Dermis microvascular lymphatic vessel endothelial cell (primary cell): ENCODE measurements around the gene SDF4. TPM values are rescaled to one million over a fixed set of nuclear protein-coding genes. Genes with fewer than 3 reads are reported as not detected.
"Not testable (repeated sequence)": the region's sequence is repeated elsewhere in the genome, so short reads cannot be mapped to it uniquely, and the experiment has no call there.

Experiments
- DNase-seq, 2 donors: peaks; one replicate each; pipeline versions ENCODE4 v3.0.0 to v3.0.0-alpha.2; 2010; ENCODE audit warnings: low read depth in 2 of 2
- total RNA-seq: library from RNA; depleted of rRNA; stranded (reverse); fragments of >200 nt; gene quantifications from 2 replicates; pipeline ENCODE4 v1.2.1, GENCODE V29; 2014

SDF4 gene
- total RNA-seq, 1 donor from 2014 or later = 70.0 TPM

DNA sequence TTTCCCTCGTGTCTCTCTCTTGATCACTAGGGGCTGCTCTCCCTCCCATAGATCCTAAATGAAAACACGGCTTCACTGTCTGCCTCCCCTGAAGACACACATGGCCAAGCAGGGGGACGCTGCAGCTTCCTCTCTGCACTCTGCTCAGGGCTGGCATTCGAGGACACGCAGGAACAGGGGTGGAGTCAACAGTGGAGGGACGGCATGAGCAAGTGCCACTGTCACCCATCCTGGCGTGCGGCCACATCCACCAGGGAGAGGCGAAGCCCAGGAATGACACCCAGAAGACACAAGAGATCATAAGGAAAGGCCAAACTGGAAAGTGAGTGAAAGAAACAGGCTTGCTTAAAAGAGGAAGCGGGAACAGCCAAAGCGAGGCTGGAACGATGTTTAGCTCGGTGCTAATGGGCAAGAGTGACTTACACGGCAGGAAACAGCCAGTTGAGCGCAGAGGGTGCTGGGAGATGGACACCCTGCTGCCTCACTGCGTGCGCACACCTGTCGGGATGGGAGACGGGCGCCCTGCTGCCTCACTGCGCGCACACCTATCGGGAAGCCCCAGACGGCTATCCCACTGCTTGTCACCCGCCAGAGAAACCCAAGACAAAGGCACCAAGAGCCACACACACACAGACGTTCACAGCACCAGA is 28.3 kb upstream of the SDF4 start:
- no peak for DNase-seq

DNA sequence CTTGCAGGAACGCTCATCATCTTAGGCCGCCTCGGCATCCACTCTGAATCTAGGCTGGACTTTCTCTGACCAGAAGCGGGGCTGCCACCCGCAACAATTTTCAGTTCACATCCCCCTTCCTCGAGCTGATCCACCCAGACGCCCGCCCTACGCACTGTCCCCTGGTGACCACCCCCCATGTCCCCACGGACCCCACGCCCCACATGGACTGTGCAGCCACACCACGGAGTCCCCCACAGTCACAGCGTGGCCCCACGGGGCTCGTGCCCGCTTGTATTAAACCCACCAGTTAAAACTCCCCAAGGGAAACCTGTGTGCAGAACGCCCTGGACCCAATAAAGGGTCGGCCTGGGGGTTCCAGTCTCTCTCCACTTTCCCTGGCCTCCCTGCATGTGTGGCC is 27.7 kb upstream of the SDF4 start:
- DNase-seq = no peak

DNA sequence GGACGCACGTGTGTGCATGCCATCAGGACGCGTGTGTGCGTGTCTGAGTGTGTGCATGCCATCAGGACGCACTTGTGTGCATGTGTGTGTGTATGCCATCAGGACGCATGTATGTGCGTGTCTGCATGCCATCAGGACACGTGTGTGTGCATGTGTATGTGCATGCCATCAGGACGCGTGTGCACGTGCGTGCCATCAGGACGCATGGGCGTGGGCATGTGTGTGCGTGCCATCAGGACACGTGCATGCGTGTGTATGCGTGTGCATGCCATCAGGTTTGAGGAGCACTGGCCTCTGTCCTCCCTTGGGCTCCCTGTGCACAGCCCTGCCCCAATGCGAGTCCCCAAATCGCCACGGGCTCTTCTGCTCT is 27.3 kb upstream of the SDF4 start:
- no peak for DNase-seq

DNA sequence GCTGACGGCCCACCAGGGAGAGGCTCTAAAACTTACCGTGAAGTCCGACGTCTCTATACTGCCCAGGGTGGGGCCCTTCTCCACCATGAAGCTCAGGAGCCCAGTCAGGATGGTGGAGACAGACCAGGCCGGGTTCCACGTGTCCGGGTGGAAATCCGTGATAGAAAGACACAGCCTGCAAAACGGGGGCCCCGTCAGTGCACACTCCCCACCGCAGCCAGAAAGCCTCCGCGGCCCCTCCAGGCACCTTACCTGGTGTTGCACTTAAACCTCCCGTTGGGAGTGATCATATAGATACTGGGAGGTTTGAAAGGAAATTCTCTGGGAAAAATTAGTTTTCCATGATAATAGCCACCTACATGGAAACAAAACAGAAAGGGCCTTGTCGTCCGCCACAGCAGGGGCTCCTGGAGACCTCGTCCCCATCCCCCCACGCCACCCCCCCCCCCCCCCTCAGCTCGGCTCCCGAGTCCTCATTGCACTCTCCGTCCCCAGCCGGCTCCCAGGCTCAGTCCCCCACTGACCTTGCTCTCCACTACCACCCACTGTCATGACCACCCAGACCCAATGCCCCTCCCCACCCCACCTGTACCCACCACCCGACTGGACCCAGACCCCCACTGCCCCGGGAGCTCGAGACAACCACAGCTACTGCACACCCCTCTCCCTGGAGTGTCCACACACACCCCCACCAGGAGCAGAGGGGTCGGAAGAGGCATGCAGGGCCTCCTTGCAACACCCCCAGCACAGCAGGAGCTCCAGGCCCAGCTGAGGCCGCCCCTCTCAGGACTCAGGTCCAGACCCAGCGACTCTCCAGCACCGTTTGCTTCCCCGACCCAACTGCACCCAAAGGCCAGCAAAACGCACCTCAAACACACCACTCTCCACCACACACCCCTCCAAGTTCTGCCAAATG is 25.4 kb upstream of the SDF4 start:
- no peak for DNase-seq

DNA sequence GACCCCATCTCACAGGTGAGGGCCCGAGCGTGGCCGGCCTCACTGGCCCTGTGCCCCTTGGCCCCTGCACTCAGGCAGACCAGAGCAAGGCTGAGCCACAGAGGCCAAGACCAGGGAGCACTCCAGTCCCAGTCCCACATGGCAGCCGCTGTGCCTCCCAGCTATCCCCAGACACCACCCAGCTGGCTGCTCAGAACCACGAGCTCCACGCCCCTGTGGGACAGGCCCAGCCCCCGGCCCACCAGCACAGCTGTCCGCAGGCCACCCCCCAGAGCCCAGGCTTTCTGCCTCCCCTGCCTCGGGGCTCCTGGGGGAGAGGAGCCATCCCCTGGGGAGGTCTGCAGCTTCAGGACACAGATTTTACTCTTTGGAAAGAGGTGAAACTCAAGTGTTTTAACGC is 23.8 kb upstream of the SDF4 start:
- no peak for DNase-seq

DNA sequence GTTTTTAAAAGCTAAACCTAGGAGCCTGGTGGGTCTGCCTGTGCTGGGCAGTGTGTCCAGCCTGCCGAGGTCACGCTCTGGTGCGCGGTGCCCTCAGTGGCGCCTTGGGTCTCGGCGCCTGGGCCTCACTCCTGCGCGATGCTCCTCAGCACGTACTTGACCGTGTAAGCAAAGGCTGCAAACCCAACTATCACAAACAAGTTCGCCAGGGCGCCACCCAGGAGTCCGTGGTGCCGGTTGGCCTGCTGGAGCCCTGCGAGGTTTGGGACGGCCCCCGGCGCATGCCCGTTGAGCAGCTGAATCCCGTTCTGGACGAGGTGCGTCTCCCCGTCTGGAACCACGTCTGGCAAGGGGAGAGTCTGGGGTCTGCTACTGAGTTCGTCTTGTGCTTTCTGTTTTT is 23.3 kb upstream of the SDF4 start:
- no peak for DNase-seq

DNA sequence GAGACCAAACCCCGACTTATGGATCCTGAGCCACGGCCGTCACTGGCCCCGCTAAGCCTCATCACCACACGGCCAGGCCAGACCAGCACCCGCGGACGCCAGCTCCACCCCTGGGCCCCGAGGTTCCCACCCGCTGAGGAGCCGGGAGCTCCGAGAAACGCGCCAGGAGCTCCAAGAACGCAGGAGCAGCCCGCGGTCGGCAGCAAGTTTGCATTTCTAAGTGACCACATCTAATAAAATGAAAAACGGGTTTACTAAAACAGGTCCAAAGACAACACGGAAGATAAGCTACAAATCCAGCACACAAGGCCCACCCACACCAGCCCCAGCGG is 22.8 kb upstream of the SDF4 start:
- no peak for DNase-seq

DNA sequence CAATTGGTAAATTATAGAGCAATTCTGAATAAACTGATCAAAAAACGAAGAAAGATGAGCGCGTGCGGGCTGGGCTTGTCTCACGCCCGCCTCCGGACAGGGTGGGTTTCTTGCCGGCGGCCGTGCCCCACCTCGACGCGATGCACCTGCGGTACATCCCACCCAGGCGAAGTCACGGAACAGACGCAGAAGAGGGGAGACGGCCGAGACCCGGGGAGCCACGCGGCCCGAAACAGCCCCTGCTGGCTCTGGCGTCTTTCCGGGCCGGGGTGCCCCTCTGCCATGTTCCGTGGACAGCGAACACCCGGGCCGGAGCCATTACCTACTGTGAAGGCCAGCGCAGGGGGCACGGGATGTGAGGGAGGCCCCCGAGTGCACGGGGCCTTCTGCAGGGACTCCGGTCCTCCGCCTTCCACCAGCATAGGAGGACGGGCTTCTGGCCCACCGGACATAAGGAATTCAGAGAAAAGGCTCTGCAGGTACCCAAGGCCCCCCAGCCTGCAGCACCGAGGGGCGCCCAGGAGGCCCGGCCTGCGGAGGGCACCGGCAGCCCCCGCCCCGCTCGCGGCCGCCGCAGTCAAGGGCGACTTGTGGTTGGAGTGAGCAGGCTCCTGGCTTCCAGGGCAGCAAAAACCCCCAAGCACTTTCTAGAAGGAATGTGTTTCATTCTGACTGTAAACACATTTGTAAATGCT is 22.3 kb upstream of the SDF4 start:
- no peak for DNase-seq

DNA sequence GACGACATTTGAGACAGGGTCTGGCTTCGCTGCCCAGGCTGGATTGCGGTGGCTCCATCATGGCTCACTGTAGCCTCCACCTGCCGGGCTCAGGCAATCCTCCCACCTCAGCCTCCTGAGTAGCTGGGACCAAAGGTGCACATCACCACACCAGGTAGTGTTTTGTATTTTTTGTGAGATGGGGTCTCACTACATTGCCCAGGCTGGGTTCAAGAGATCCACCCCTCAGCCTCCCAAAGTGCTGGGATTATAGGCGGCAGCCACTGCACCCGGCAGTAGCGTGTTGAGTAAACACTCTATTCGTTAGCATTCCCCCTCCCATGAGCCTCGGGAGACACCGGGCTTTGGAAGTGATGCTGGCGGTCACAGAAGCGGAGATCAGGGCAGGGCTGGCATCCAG is 21.5 kb upstream of the SDF4 start:
- no peak for DNase-seq

DNA sequence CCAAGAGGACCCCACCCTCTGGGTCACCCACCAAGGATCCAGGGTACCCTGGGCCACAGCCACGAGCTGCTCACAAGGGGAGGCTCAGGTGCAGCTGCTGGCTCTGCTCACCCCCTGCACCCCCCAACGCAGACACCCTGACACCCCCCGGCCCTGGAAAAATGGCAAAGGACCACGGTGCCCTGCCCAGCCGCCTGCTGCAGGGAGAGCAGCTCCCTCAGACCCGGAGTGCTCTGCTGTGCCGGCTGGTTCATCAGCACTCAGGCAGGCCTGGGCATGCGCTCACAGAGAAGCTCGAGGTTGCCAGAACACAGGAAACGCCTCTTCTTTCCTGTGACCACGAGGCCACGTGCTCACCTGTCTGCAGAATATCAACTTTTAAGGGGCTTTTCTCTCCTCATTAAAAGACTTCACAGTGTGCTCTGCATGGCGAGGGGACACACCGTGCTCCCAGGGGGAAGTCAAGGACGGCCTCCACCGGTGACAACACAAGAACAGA is 19.0 kb upstream of the SDF4 start:
- peak; percentile 43 to 46 for DNase-seq

DNA sequence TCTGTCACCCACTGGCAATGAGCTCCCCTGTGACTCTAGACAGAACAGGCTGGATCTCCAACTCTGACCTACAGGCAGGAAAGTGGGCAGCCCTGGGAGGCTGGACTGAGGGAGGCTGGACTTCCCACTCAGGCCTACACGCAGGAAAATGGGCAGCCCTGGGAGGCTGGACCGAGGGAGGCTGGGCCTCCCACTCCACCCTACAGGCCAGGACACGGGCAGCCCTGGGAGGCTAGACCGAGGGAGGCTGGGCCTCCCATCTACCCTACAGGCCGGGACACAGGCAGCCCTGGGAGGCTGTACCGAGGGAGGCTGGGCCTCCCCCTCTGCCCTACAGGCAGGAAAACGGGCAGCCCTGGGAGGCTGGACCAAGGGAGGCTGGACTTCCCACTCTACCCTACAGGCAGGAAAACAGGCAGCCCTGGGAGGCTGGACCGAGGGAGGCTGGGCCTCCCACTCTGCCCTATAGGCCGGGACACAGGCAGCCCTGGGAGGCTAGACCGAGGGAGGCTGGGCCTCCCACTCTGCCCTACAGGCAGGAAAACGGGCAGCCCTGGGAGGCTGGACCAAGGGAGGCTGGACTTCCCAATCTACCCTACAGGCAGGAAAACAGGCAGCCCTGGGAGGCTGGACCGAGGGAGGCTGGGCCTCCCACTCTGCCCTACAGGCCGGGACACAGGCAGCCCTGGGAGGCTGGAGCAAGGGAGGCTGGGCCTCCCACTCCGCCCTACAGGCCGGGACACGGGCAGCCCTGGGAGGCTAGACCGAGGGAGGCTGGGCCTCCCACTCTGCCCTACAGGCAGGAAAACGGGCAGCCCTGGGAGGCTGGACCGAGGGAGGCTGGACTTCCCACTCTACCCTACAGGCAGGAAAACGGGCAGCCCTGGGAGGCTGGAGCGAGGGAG is 16.5 kb upstream of the SDF4 start:
- DNase-seq = not testable (repeated sequence)

DNA sequence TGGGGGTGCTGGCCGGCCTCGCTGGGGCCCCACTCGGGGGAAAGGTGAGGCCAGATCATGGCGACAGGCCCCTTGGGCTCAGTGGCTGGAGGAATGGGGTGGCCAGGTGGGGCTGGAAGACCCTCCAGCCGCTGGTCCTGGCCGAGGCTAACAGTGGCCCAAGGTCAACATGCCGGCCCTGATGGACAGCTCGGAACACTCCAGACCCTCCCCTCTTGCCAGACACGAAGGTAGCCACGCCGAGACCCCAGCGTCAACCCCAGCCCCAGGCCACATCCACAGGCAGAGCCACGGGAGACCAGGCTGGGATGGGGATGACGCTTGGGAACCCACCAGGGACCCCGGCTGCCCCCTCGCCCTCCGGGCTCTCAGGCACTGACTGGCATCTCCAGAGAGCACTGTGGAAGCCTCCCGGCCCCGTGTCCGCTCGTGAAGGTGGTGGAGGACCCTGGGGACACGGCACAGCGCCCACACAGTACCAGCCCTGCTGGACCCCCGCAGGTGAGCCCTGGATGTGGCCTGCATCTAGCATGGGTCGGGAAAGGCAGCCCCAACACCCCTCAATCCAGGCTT is 15.6 kb upstream of the SDF4 start:
- DNase-seq = no peak

DNA sequence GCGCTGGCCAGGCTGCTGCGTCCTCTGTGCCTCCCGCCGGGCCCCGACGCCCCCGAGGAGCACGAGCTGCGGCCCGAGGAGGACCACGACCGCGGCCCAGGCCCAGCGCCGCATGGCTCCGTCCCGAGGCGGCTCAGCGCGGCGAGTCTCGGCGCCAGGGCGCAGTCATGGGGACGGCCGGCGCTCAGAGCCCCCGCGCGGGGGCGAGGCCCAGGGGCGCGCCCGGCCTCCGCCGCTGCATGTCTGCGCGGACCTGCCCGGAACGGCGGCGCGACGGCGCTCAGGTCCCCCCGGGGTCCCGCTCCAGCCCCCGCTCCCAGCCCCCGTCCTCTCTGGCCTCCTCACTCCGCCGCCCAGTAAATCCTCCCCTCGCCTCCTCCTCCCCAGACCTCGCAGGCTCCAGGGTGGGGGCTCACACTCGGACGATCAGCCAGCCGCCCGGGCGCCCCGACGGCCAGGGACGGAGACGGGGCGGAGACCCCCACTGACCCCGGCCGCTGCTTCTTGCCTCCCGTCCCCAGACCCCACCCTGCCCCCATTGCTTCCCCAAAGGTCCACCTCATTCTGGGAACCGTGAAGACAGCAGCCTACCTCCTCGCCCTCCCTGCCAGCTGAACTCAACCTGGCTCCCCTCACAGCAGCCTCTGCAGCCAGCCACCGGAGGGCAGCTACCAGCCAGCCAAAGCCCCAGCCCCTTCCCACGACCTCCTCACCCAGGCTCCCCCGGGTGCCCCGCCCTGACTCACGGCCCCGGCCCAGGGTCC is 15.0 kb upstream of the SDF4 start, which contains the start of gene C1QTNF12:
C1QTNF12 (minus strand) TSS at position 146 of the 764 bp plus-strand sequence; CDS start at position 114, 32 bp downstream.
- DNase-seq = no peak

DNA sequence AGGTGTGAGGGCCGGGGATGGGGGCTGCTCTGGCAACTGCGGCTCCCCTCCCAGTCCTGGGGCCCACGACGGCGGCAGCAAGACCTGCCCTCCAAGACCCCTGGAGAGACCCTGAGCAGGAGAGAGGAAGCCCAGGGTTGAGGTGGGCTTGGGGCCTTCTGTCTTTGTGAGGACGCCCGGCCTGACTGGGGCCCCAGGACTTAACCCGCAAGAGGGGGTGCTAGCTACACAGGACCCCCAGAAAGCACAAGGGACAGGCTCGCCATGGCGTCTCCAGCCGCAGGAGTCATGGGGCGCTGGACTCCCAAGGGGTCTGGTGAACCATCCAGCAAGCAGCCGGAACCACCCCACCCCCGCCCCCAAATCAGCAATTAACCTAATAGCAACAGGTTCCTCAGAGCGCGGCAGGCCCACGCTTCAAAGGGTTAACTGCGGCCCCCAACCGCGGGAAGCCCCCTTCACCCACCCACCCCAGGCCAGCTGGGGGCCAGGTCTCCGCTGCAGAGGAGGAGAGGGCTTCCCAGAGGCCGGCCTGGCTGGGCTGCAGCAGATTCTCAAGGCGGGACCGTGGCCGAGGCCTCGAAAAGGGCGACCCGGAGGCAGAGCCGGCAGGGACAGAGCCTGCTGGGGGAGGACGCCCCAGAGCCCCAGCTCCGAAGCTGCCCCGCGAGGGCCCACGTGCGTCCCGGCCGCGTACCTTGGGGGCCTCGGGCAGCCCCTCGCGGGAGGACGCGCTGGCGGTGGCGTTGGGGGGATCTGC is 14.2 kb upstream of the SDF4 start:
- no peak for DNase-seq

DNA sequence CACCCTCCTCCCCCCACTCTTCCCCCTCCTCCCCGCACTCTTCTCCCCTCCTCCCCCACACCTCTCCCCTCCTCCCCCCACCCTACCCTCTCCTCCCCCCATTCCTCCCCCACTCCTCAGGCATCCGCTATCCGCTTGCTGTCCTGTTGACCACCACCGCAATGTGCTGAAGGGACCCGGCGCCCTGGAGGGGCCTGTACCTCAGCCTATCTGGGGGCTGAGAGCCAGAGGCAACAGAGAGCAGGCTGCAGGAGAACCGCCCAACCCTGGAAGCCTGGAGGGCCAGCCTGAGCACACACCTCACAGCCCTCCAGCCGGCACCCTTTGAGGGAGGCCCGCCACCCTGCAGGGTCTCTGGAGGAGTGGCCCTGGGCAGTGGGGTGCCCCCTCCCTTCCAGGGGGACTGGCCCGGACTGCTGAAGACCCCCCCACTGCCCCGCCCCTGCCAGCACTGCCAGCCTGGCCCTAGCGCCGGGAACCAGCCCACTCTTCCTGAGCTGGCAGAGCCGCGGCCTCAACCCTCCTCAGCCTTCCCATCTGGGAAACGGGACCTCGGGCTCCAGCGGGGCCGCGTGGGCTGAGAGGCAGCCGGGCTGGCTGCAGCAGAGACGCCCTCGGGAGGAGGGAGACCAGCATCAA is 13.5 kb upstream of the SDF4 start:
- DNase-seq = no peak

DNA sequence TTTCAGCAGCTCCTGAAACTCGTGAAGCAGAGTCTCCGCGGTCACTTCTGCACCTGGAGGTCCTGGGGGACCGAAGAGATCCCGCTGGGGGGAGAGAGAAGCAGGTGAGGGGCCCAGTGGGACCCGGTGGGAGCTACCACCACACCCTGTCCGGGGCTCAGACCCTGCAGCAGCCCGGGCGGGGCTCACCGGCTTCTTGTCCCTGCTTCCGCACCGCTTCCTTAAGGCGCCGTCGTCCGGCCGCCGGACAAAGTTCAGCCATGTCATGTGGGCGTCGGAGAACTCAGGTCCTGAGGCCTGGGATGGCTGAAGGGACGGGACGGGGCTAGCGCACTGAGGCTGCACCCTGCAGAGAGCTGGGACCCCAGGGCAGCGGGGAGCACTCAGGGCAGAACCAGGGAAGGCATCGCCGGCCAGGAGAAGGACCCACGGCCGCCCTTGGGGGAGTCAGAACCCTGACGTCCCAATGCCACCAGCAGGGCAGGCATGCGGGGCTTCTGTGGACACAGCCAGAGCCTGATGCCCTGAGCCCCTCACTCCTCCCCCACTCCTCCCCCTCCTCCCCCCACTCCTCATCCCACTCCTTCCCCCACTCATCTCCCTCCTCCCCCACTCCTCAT is 12.5 kb upstream of the SDF4 start:
- no peak for DNase-seq

DNA sequence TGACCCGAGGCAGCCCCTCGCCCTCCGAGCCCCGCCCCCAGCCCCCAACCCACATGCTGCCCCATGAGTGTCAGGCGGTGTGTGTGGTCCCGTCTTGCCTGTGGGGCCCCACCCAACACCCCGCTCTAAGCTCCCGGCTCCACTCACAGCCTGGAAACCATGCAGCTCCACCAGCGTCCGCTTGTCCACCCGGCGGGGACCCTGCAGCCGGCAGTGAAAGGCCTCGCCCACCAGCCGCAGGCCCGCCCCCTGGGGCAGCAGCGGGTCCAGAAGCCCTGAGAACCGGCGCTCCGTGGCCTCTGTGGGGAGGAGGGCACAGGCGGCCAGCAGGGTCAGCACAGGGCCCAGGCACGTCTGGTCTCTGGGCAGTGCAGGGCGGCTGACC is 12.0 kb upstream of the SDF4 start:
- no peak for DNase-seq

DNA sequence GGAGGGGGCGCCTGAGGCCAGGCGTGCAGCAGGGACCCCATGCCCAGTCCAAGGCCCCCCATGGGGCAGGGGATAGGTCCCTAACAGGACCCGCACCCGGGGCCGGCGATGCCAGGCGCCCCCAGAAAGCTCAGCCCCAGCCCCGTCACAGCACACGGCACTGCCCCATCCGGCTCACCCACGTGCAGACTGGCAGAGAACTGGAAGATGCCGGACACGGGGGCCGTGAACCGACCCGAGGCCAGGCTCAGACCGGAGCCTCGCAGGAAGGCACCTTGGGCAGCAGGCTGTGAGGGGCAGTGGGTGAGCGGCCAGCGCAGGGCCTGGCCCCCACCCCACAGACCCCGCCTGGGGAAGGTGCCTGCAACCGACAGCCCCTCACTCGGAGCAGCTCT is 11.5 kb upstream of the SDF4 start:
- no peak for DNase-seq
